SHP77 treated with DMSO at 0.1 percent for 48 hours (cell line): Measurements from ENCODE around the gene TP53TG3B.
"Not testable (repeated sequence)": the region's sequence is repeated elsewhere in the genome, so short reads cannot be mapped to it uniquely, and the experiment has no call there.

Experiments
- DNase-seq: peaks from one replicate; lab custom pipeline; 2025; lab: John Stamatoyannopoulos, UW

TP53TG3B gene

GRCh38 chr16:33360541-33360940 lies at the start of gene TP53TG3B:
Gene TP53TG3B, plus strand, starts transcription at chr16:33360841. Its CDS starts 68 bp downstream, at chr16:33360909.
- DNase-seq = not testable (repeated sequence)

DNA sequence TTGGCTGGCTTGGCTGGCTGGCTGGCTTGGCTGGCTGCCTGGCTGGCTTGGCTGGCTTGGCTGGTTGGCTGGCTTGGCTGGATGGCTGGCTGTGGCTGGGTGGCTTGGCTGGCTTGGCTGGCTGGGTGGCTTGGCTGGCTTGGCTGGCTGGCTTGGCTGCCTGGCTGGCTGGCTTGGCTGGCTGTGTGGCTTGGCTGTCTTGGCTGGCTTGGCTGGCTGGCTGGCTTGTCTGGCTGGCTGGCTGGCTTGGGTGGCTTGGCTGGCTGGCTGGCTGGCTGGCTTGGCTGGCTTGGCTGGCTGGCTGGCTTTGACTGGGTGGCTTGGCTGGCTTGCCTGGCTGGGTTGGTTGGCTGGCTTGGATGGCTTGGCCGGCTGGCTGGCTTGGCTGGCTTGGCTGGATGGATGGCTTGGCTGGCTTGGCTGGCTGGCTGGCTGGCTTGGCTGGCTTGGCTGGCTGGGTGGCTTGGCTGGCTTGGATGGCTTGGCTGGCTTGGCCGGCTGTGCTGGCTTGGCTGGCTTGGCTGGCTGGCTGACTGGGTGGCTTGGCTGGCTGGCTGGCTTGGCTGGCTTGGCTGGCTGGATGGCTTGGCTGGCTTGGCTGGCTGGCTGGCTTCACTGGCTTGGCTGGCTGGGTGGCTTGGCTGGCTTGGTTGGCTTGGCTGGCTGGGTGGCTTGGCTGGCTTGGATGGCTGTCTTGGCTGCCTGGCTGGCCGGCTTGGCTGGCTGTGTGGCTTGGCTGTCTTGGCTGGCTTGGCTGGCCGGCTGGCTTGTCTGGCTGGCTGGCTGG lies 24.2 kb upstream of the TP53TG3B start:
- not testable (repeated sequence) for DNase-seq

DNA sequence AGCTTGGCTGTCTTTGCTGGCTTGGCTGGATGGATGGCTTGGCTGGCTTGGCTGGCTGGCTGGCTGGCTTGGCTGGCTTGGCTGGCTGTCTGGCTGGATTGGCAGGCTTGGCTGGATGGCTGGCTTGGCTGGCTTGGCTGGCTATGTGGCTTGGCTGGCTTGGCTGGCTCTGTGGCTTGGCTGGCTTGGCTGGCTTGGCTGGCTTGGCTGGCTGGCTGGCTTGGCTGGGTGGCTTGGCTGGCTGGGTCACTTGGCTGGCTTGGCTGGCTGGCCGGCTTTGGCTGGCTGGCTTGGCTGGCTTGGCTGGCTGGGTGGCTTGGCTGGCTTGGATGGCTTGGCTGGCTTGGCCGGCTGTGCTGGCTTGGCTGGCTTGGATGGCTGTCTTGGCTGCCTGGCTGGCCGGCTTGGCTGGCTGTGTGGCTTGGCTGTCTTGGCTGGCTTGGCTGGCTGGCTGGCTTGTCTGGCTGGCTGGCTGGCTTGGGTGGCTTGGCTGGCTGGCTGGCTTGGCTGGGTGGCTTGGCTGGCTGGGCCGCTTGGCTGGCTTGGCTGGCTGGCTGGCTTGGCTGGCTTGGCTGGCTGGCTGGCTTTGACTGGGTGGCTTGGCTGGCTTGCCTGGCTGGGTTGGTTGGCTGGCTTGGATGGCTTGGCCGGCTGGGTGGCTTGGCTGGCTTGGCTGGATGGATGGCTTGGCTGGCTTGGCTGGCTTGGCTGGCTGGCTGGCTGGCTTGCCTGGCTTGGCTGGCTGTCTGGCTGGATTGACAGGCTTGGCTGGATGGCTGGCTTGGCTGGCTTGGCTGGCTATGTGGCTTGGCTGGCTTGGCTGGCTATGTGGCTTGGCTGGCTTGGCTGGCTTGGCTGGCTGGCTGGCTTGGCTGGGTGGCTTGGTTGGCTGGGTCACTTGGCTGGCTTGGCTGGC lies 22.8 kb upstream of the TP53TG3B start:
- DNase-seq = not testable (repeated sequence)

- not testable (repeated sequence) for DNase-seq
Observed at GRCh38 chr16:33338543-33338951, 22.1 kb upstream of the TP53TG3B start.

DNA sequence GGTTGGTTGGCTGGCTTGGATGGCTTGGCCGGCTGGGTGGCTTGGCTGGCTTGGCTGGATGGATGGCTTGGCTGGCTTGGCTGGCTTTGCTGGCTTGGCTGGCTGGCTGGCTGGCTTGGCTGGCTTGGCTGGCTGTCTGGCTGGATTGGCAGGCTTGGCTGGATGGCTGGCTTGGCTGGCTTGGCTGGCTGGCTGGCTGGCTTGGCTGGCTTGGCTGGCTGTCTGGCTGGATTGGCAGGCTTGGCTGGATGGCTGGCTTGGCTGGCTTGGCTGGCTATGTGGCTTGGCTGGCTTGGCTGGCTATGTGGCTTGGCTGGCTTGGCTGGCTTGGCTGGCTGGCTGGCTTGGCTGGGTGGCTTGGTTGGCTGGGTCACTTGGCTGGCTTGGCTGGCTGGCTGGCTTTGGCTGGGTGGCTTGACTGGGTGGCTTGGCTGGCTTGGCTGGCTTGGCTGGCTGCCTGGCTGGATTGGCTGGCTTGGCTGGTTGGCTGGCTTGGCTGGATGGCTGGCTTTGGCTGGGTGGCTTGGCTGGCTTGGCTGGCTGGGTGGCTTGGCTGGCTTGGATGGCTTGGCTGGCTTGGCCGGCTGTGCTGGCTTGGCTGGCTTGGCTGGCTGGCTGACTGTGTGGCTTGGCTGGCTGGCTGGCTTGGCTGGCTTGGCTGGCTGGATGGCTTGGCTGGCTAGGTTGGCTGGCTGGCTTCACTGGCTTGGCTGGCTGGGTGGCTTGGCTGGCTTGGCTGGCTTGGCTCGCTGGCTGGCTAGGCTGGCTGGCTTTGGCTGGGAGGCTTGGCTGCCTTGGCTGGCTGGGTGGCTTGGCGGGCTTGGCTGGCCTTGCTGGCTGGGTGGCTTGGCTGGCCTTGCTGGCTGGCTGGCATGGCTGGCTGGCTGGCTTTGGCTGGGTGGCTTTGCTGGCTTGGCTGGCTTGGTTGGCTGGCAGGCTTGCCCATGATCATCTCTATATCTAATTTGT lies 21.3 kb upstream of the TP53TG3B start:
- DNase-seq = not testable (repeated sequence)
